Aorta (tissue), 5 donors: ENCODE measurements around the gene EGF. TPM values are rescaled to one million over a fixed set of nuclear protein-coding genes. Genes with fewer than 3 reads are reported as not detected.

ENCODE experiments used
- ATAC-seq: fragments of 200-7000 bp; cut with Tn5 transposase; one replicate; pipeline ENCODE4 v1.9.1; 2022; ENCODE audit warnings: moderate library complexity; ENCODE audit not compliant: low FRiP score
- DNase-seq, 2 donors: peaks; one replicate each; pipeline ENCODE4 v3.0.0-alpha.2; 2020
- H3K27ac ChIP-seq, 2 donors: one replicate each; pipeline ENCODE4 v1.5.1; 2013; ENCODE audit warnings: low read length in 2 of 2, mild to moderate bottlenecking in 2 of 2, moderate library complexity in 2 of 2, control low read depth in 1 of 2, inconsistent platforms in 1 of 2, low read depth in 1 of 2
- H3K27me3 ChIP-seq, 2 donors: one replicate each; pipeline ENCODE4 v1.6.1; 2013; ENCODE audit warnings: control low read depth in 1 of 2, low read length in 1 of 2, mild to moderate bottlenecking in 1 of 2, moderate library complexity in 1 of 2; ENCODE audit not compliant: insufficient read depth in 2 of 2, control insufficient read depth in 1 of 2
- H3K36me3 ChIP-seq, 2 donors: one replicate each; pipeline ENCODE4 v1.6.1; 2013; ENCODE audit warnings: control low read depth in 1 of 2, low read length in 1 of 2, mild to moderate bottlenecking in 1 of 2; ENCODE audit not compliant: insufficient read depth in 2 of 2, control insufficient read depth in 1 of 2
- H3K4me1 ChIP-seq, 2 donors: one replicate each; pipeline ENCODE4 v1.6.1; 2013; ENCODE audit warnings: low read length in 2 of 2, control low read depth in 1 of 2, mild to moderate bottlenecking in 1 of 2, moderate library complexity in 1 of 2; ENCODE audit not compliant: insufficient read depth in 2 of 2, control insufficient read depth in 1 of 2
- H3K4me3 ChIP-seq, 2 donors: one replicate each; pipeline ENCODE4 v1.5.1; 2013; ENCODE audit warnings: low read length in 2 of 2, control low read depth in 1 of 2, mild to moderate bottlenecking in 1 of 2
- H3K9me3 ChIP-seq: one replicate; pipeline ENCODE4 v1.6.1; 2013; ENCODE audit warnings: mild to moderate bottlenecking, low read length; ENCODE audit not compliant: control insufficient read depth
- WGBS, 2 donors: extraction: QIAGEN DNeasy Blood & Tissue Kit; methylation state at CpG; one replicate each; pipeline ENCODE4 v1.1.7; 2013; 5-methylcytosine and 5-hydroxymethylcytosine counted together
- intact Hi-C, 2 donors: fragments of 100-400 bp; cut with DNase I; formaldehyde crosslinking; loops; one replicate each; pipeline versions ENCODE4 v1.14.2 to v1.15.0; 2022
- polyA plus RNA-seq, 2 donors: library from polyadenylated mRNA; stranded (reverse); fragments of 200-250 nt; gene quantifications; one replicate each; pipeline ENCODE4 v1.2.3, GENCODE V29; 2013
- total RNA-seq, 2 donors: library from RNA; stranded (reverse); fragmentation: NEBNext Ultra II Directional; extraction: Animal tissue kit (Norgen Biotek cat#: 25700); gene quantifications; one replicate each; pipeline ENCODE4 v1.2.1, GENCODE V29; 2021
- donor health status: healthy with polysubstance abuse.
- donor health status: Bipolar disorder and iron deficiency.
- donor health status: DM: no; HTN: no; CAD: no.
- donor health status: DM: no; HTN: no; CAD: no.
- donor health status: DM: yes; HTN: yes; CAD: no.

The EGF gene
- total and polyA plus RNA-seq, 4 donors = 0.29 to 3.4 (median 0.54) TPM; not detected in 1

DNA sequence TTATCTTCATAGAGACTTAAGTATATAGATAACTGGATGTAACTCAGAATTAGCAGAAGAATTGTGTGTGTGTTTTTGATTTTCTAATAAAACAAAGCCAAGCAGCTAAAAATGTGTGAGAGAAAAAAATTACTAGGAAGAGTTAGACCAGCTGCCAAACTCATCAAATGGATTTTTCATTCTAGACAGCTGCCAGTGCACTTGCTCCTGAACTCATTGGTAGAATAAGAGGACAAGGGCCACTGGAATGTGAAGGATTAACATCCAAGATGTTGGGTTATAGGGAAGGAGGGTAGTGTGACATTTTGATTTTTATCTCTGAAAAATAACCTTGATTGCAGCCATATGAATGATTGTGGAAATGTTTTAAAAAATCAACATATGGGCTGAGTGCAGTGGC is 49.7 kb downstream of the EGF start:
- Histone ChIP-seq H3K27ac (no peak overlapping the region), H3K27me3 (no peaks in the 10 kb centered on the region), H3K4me3 (no peak overlapping the region), H3K9me3 (no peaks in the 10 kb centered on the region), H3K4me1 (no peaks in the 10 kb centered on the region), H3K36me3 (no peaks in the 10 kb centered on the region)
- DNase-seq (no peak), ATAC-seq (no peak)
- intact Hi-C loops = no loop called here

GRCh38 chr4:109966891-109967481 is 54.3 kb downstream of the EGF start:
- no peak overlapping the region for H3K4me3 ChIP-seq
- intact Hi-C loops = no loop called here
- DNase-seq (no peak), ATAC-seq (no peak)
- no peak overlapping the region for H3K27ac ChIP-seq
- H3K9me3 ChIP-seq = no peaks in the 10 kb centered on the region
- no peaks in the 10 kb centered on the region for H3K4me1 ChIP-seq
- no peaks in the 10 kb centered on the region for H3K27me3 ChIP-seq
- 68 to 69% methylated on average over 2 of the region's 2 CpGs for WGBS, 2 donors
- H3K36me3 ChIP-seq = no peaks in the 10 kb centered on the region

DNA sequence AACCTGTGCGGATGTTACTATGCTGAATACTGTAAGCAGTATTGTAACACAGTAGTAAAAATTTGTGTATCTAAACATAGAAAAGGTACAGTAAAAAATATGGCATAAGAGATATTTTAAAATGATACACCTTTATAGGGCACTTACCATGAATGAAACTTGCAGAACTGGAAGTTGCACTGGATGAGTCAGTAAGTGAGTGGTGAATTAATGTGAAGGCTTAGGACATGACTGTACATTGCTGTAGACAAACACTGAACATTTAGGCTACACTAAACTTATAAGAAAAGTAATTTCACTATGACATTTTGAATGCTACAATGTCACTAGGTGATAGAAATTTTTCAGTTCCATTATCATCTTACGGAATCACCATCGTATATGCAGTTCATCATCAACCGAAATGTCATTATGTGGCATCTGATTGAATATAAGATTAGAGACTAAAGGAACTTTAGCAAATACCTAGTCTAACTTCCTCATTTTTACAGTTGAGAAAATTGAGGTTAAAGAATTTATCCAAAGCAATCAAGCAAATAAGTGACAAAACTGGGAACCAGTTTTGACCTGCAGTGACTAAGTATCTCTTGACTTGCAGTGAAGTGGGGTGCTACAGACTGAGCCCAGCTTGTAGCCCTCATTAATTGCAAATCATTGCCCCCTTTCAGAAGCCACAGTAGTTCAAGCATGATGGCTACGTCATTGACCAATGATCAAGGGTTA is 55.3 kb downstream of the EGF start:
- Histone ChIP-seq H3K27ac (no peak overlapping the region), H3K4me3 (no peak overlapping the region), H3K4me1 (no peaks in the 10 kb centered on the region), H3K36me3 (no peaks in the 10 kb centered on the region), H3K27me3 (no peaks in the 10 kb centered on the region), H3K9me3 (no peaks in the 10 kb centered on the region)
- 91 to 95% methylated on average over 5 of the region's 5 CpGs for WGBS, 2 donors
- ATAC-seq (no peak), DNase-seq (no peak)
- intact Hi-C loops = no loop called here

DNA sequence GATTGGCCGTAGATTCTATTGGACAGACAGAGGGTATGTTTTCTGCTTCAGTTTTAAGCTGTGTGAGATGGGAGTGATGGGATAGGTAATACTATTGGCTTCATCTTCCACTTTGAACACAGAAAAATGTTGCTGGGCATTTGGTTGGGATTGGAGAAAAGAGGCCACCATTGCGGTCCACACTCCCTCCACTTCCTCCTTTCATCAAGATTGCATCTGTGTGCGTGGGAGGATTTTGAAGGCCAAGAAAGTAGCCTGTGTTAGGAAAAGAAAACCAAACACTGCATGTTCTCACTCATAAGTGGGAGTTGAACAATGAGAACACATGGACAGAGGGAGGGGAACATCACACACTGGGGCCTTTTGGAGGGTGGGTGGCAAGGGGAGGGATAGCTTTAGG is 56.4 kb downstream of the EGF start:
- no peaks in the 10 kb centered on the region for H3K27me3 ChIP-seq
- no peak for DNase-seq
- intact Hi-C loops = no loop called here
- H3K4me3 ChIP-seq = no peak overlapping the region
- H3K9me3 ChIP-seq = no peaks in the 10 kb centered on the region
- no peak for ATAC-seq
- no peak overlapping the region for H3K27ac ChIP-seq
- H3K36me3 ChIP-seq = no peaks in the 10 kb centered on the region
- H3K4me1 ChIP-seq = no peaks in the 10 kb centered on the region
- WGBS, 2 donors = 70 to 79% methylated on average over 3 of the region's 3 CpGs

DNA sequence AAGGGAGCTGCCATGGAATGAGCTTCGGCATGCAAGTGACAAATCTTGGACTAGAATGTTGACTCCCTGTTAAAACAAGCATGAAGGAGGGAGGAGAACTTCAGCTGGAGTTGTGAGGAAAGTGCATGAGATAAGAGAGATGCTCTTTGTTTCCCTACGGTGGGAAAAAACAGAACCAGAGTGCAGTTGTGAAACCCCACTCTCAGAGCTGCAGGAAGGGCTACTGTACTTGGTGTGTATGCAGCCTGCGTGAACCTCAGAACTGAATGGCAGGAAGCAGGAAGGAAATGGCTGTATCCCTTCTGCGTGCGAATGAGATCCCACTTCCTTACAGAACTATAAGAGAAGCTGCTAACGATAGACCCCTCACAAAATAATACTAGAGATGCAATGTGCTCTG is 57.2 kb downstream of the EGF start:
- no peaks in the 10 kb centered on the region for H3K27me3 ChIP-seq
- DNase-seq (no peak), ATAC-seq (no peak)
- H3K27ac ChIP-seq = no peak overlapping the region
- intact Hi-C loops = no loop called here
- no peaks in the 10 kb centered on the region for H3K4me1 ChIP-seq
- no peaks in the 10 kb centered on the region for H3K9me3 ChIP-seq
- no peaks in the 10 kb centered on the region for H3K36me3 ChIP-seq
- H3K4me3 ChIP-seq = no peak overlapping the region
- 38 to 43% methylated on average over 6 of the region's 6 CpGs for WGBS, 2 donors

- no peak for ATAC-seq
- intact Hi-C loops = no loop called here
These were observed 60.3 kb downstream of the EGF start for GRCh38 chr4:109972786-109973528.

GRCh38 chr4:109973529-109973905 is 60.8 kb downstream of the EGF start:
- H3K4me3 ChIP-seq = no peak overlapping the region
- H3K27me3 ChIP-seq = no peaks in the 10 kb centered on the region
- DNase-seq = no peak
- intact Hi-C loops = no loop called here
- no peaks in the 10 kb centered on the region for H3K4me1 ChIP-seq
- no peaks in the 10 kb centered on the region for H3K36me3 ChIP-seq
- 25 to 26% methylated on average over 2 of the region's 2 CpGs for WGBS, 2 donors
- no peaks in the 10 kb centered on the region for H3K9me3 ChIP-seq
- H3K27ac ChIP-seq = no peak overlapping the region
- no peak for ATAC-seq

More at GRCh38 chr4:109972786-109973528, 60.3 kb downstream of the EGF start:
- DNase-seq = no peak
- H3K27ac ChIP-seq = no peak overlapping the region
- H3K27me3 ChIP-seq = no peaks in the 10 kb centered on the region
- 49 to 54% methylated on average over 5 of the region's 5 CpGs for WGBS, 2 donors
- no peaks in the 10 kb centered on the region for H3K4me1 ChIP-seq
- no peaks in the 10 kb centered on the region for H3K36me3 ChIP-seq
- no peak overlapping the region for H3K4me3 ChIP-seq
- H3K9me3 ChIP-seq = no peaks in the 10 kb centered on the region

- WGBS, 2 donors = 84 to 85% methylated on average over 6 of the region's 6 CpGs
- intact Hi-C loops = loop anchor here (5.0 kb wide), 1 partner anchor 554 kb away; no protein-coding TSS in a partner anchor
- Histone ChIP-seq H3K36me3 (no peaks in the 10 kb centered on the region), H3K9me3 (no peaks in the 10 kb centered on the region), H3K4me3 (no peak overlapping the region), H3K4me1 (no peaks in the 10 kb centered on the region), H3K27ac (no peak overlapping the region), H3K27me3 (no peaks in the 10 kb centered on the region)
- no peak for DNase-seq
- no peak for ATAC-seq
These were observed 63.5 kb downstream of the EGF start for GRCh38 chr4:109976189-109976588.
